Lung (tissue), 12 donors: Measurements from ENCODE around the gene TFF2. TPM values are rescaled to one million over a fixed set of nuclear protein-coding genes. Genes with fewer than 3 reads are reported as not detected.

Experiments
- ATAC-seq: fragments of 200-7000 bp; cut with Tn5 transposase; one replicate; pipeline ENCODE4 v1.9.1; 2020; ENCODE audit warnings: moderate number of reproducible peaks; ENCODE audit not compliant: insufficient read depth, low FRiP score
- DNase-seq, 3 donors: peaks; one replicate each; pipeline ENCODE4 v3.0.0-alpha.2; 2013 to 2017
- H3K27ac ChIP-seq, 2 donors: one replicate each; pipeline ENCODE4 v1.5.1; 2013; ENCODE audit warnings: mild to moderate bottlenecking in 2 of 2, moderate library complexity in 2 of 2, control low read depth in 1 of 2, inconsistent platforms in 1 of 2, low read depth in 1 of 2, low read length in 1 of 2
- H3K27me3 ChIP-seq, 3 donors: one replicate each; pipeline ENCODE4 v1.5.1; 2013; ENCODE audit warnings: low read length in 2 of 3; ENCODE audit not compliant: control insufficient read depth in 3 of 3, insufficient read depth in 3 of 3
- H3K36me3 ChIP-seq, 4 donors: one replicate each; pipeline ENCODE4 v1.5.1; 2013; ENCODE audit warnings: low read length in 4 of 4, mild to moderate bottlenecking in 1 of 4, moderate library complexity in 1 of 4; ENCODE audit not compliant: control insufficient read depth in 4 of 4, insufficient read depth in 4 of 4
- H3K4me1 ChIP-seq, 5 donors: one replicate each; pipeline ENCODE4 v1.5.1; 2013; ENCODE audit warnings: low read length in 5 of 5, mild to moderate bottlenecking in 2 of 5, moderate library complexity in 1 of 5; ENCODE audit not compliant: control insufficient read depth in 5 of 5, insufficient read depth in 5 of 5
- H3K4me3 ChIP-seq: one replicate; pipeline ENCODE4 v1.5.1; 2013; ENCODE audit warnings: mild to moderate bottlenecking, control low read depth, moderate library complexity
- H3K9ac ChIP-seq, 2 donors: one replicate each; pipeline ENCODE4 v1.5.1; 2013; ENCODE audit warnings: low read length in 2 of 2, control low read depth in 1 of 2; ENCODE audit not compliant: insufficient read depth in 1 of 2
- H3K9me3 ChIP-seq, 4 donors: one replicate each; pipeline ENCODE4 v1.5.1; 2013; ENCODE audit warnings: low read length in 3 of 4, mild to moderate bottlenecking in 1 of 4, moderate library complexity in 1 of 4; ENCODE audit not compliant: control insufficient read depth in 4 of 4, insufficient read depth in 3 of 4
- CTCF ChIP-seq: IDR thresholded peaks from 2 replicates; pipeline ENCODE4 v1.5.1; 2012; ENCODE audit warnings: mild to moderate bottlenecking; ENCODE audit errors: control extremely low read depth, extremely low read depth
- WGBS, 2 donors: extraction: QIAGEN DNeasy Blood & Tissue Kit; methylation state at CpG; one replicate each; pipeline ENCODE4 v1.1.7; 2013; 5-methylcytosine and 5-hydroxymethylcytosine counted together
- polyA plus RNA-seq, 2 donors: library from polyadenylated mRNA; stranded (reverse); fragments of 200-250 nt; gene quantifications; one replicate each; pipeline ENCODE4 v1.2.1, GENCODE V29; 2013
- total RNA-seq, 2 donors: library from RNA; depleted of rRNA in 1 of 2; stranded (reverse); fragments of >200 nt in 1 of 2; gene quantifications; one replicate each; pipeline ENCODE4 v1.2.1, GENCODE V29; 2014 to 2021
- donor health status: control.
- donor health status: control.
- donor health status: Bipolar disorder and iron deficiency.
- donor health status: healthy.
- donor health status: DM: yes; HTN: yes; CAD: no.

The TFF2 gene
- total and polyA plus RNA-seq, 4 donors: not detected

- H3K27me3 ChIP-seq: no peaks in the 10 kb centered on the region
- DNase-seq (no peak), ATAC-seq (no peak)
- H3K36me3 ChIP-seq: no peaks in the 10 kb centered on the region
- 89 to 91% methylated on average over 8 of the region's 8 CpGs for WGBS, 2 donors
- no peak overlapping the region for H3K9ac ChIP-seq
- H3K27ac ChIP-seq: no peak overlapping the region
- peaks cover 0 to 17% (median 4%) of the 10 kb centered on the region in 5 donors for H3K4me1 ChIP-seq
- TF ChIP-seq CTCF: no peak
- no peaks in the 10 kb centered on the region for H3K9me3 ChIP-seq
- no peak overlapping the region for H3K4me3 ChIP-seq
Measured at GRCh38 chr21:42317341-42317741, 33.5 kb downstream of the TFF2 start.

GRCh38 chr21:42316891-42317290 is 33.9 kb downstream of the TFF2 start:
- Histone ChIP-seq H3K4me3 (no peak overlapping the region), H3K4me1 (peaks cover 0 to 17% (median 4%) of the 10 kb centered on the region in 5 donors), H3K36me3 (no peaks in the 10 kb centered on the region), H3K27ac (no peak overlapping the region), H3K9ac (no peak overlapping the region), H3K27me3 (no peaks in the 10 kb centered on the region), H3K9me3 (no peaks in the 10 kb centered on the region)
- DNase-seq (no peak), ATAC-seq (no peak)
- WGBS, 2 donors: 91 to 93% methylated on average over 16 of the region's 16 CpGs
- TF ChIP-seq CTCF: no peak

GRCh38 chr21:42315296-42315891 is 35.4 kb downstream of the TFF2 start, which contains the start of gene TFF3:
Gene TFF3, minus strand, starts transcription at chr21:42315409. Its CDS starts 35 bp downstream, at chr21:42315374.
- WGBS, 2 donors: 75 to 80% methylated on average over 15 of the region's 15 CpGs
- no peak for TF ChIP-seq CTCF
- Histone ChIP-seq H3K9me3 (no peaks in the 10 kb centered on the region), H3K36me3 (no peaks in the 10 kb centered on the region), H3K27me3 (no peaks in the 10 kb centered on the region), H3K27ac (no peak within 1 kb of the TSS), H3K4me1 (peaks cover 0 to 17% (median 4%) of the 10 kb centered on the region in 5 donors), H3K9ac (no peak within 1 kb of the TSS), H3K4me3 (no peak within 1 kb of the TSS)
- ATAC-seq (no peak), DNase-seq (peak; percentile 53 to 54 (median 53))
